Measurements from ENCODE around the gene HMCN2.

DNA sequence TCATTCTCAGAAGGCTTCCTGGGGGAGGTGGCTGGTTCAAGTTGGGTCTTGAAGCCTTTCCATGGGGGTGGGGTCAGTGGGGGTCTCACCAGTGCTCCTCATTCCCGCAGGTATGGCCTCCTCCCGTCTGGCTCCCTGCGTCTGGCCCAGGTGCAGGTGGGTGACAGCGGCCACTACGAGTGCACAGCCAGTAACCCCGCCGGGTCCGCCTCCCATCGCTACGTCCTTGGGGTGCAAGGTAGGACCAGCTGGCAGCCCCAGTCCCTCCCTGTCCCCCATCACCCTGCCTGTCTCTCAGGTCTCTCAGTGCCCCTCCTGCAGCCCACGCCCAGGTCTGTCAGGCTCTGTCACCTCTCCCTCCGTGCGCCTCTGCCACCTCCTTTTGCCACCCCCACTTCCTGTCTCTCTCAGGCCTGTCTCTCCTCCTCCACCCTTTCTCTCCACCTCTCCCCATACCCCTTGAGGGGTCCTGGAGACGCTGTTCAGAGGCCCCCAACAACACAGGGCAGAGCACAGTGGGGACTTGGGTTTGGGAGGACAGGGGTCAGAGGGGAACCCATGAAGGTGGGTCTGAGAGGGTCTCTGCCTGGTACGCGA is 72.3 kb downstream of the HMCN2 start:
- no peak for TF ChIP-seq EZH2 (IDR thresholded peaks at IDR 0.05; ENCODE audit: insufficient read depth, poor library complexity, severe bottlenecking)
- no peak for TF ChIP-seq EZH2phosphoT487 (IDR thresholded peaks at IDR 0.05; ENCODE audit: insufficient read depth, low read depth)

All from GM23248 (cell line).